DOHH2 (cell line): ENCODE measurements around the gene FBXO48.

Experiments
- EZH2phosphoT487 ChIP-seq: fragments of 200-600 bp; sonication (generic); IDR thresholded peaks from 2 replicates; pipeline ENCODE4 v1.6.1; 2017; ENCODE audit warnings: borderline replicate concordance, mild to moderate bottlenecking, antibody characterized with exemption, low read length, moderate library complexity, mixed read lengths
- TF ChIP-seq, protein P1 (sequence below): fragments of 200-600 bp; sonication (generic); IDR thresholded peaks from one replicate; pipeline ENCODE4 v1.5.1; 2014; ENCODE audit warnings: antibody characterized with exemption, mild to moderate bottlenecking, low read depth, low read length; ENCODE audit not compliant: poor library complexity, severe bottlenecking

- TF ChIP-seq, protein P1, sequence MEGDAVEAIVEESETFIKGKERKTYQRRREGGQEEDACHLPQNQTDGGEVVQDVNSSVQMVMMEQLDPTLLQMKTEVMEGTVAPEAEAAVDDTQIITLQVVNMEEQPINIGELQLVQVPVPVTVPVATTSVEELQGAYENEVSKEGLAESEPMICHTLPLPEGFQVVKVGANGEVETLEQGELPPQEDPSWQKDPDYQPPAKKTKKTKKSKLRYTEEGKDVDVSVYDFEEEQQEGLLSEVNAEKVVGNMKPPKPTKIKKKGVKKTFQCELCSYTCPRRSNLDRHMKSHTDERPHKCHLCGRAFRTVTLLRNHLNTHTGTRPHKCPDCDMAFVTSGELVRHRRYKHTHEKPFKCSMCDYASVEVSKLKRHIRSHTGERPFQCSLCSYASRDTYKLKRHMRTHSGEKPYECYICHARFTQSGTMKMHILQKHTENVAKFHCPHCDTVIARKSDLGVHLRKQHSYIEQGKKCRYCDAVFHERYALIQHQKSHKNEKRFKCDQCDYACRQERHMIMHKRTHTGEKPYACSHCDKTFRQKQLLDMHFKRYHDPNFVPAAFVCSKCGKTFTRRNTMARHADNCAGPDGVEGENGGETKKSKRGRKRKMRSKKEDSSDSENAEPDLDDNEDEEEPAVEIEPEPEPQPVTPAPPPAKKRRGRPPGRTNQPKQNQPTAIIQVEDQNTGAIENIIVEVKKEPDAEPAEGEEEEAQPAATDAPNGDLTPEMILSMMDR: no peak
- no peak for TF ChIP-seq EZH2phosphoT487
Measured at GRCh38 chr2:68416081-68416675, 50.9 kb downstream of the FBXO48 start.
